Activated naive CD4-positive, alpha-beta T cell treated with anti-CD3 and anti-CD28 coated beads, Interleukin-2, amount 50 U/mL, for 16 hours (primary cell): Measurements from ENCODE around the gene ZFAND6.

ENCODE experiments used
- DNase-seq: peaks from one replicate; pipeline ENCODE4 v3.0.0-alpha.2; 2020

The ZFAND6 gene

GRCh38 chr15:80173022-80173759 lies 113.7 kb downstream of the ZFAND6 start:
- DNase-seq = peak; percentile 72

GRCh38 chr15:80174017-80174746 lies 114.7 kb downstream of the ZFAND6 start:
- no peak for DNase-seq

GRCh38 chr15:80175436-80175835 lies 116.0 kb downstream of the ZFAND6 start:
- no peak for DNase-seq

GRCh38 chr15:80176443-80176842 lies 117.0 kb downstream of the ZFAND6 start:
- no peak for DNase-seq

- DNase-seq = no peak
These were observed 117.7 kb downstream of the ZFAND6 start for GRCh38 chr15:80177156-80177555.

- no peak for DNase-seq
These were observed 119.7 kb downstream of the ZFAND6 start for GRCh38 chr15:80179025-80179759.

GRCh38 chr15:80179935-80180334 lies 120.5 kb downstream of the ZFAND6 start:
- no peak for DNase-seq

GRCh38 chr15:80180468-80180867 lies 121.0 kb downstream of the ZFAND6 start:
- no peak for DNase-seq

GRCh38 chr15:80180986-80181385 lies 121.5 kb downstream of the ZFAND6 start:
- no peak for DNase-seq

- no peak for DNase-seq
These were observed 123.3 kb downstream of the ZFAND6 start for GRCh38 chr15:80182611-80183261.

- DNase-seq = no peak
These were observed 123.8 kb downstream of the ZFAND6 start for GRCh38 chr15:80183306-80183705.

- no peak for DNase-seq
These were observed 124.4 kb downstream of the ZFAND6 start for GRCh38 chr15:80183886-80184285.

GRCh38 chr15:80184554-80184953 lies 125.1 kb downstream of the ZFAND6 start:
- DNase-seq = no peak

GRCh38 chr15:80185152-80185551 lies 125.7 kb downstream of the ZFAND6 start:
- DNase-seq = no peak

GRCh38 chr15:80186066-80186465 lies 126.6 kb downstream of the ZFAND6 start:
- DNase-seq = no peak

GRCh38 chr15:80186597-80186996 lies 127.1 kb downstream of the ZFAND6 start:
- DNase-seq = no peak
